IPS DF 6.9 (cell line): ENCODE measurements around the gene IGFBPL1.

Experiments
- DNase-seq: peaks from one replicate; pipeline ENCODE4 v3.0.0-alpha.2; 2013; ENCODE audit warnings: low read depth, low spot score
- H3K27ac ChIP-seq: one replicate; pipeline ENCODE4 v1.5.1; 2013; ENCODE audit warnings: low read length, control low read depth
- H3K27me3 ChIP-seq: 2 replicates; pipeline ENCODE4 v1.6.1; 2013; ENCODE audit warnings: mild to moderate bottlenecking, low read length; ENCODE audit not compliant: control insufficient read depth, insufficient read depth
- H3K36me3 ChIP-seq: 2 replicates; pipeline ENCODE4 v1.6.1; 2013; ENCODE audit warnings: low read length; ENCODE audit not compliant: control insufficient read depth, insufficient read depth
- H3K4me1 ChIP-seq: 2 replicates; pipeline ENCODE4 v1.6.1; 2013; ENCODE audit warnings: low read length; ENCODE audit not compliant: control insufficient read depth, insufficient read depth
- H3K4me3 ChIP-seq: 2 replicates; pipeline ENCODE4 v1.5.1; 2013; ENCODE audit warnings: mild to moderate bottlenecking, low read length
- H3K9me3 ChIP-seq: 2 replicates; pipeline ENCODE4 v1.6.1; 2013; ENCODE audit warnings: low read length, inconsistent platforms; ENCODE audit not compliant: control insufficient read depth, insufficient read depth
- WGBS: extraction: QIAGEN DNeasy Blood & Tissue Kit; methylation state at CpG from one replicate; pipeline ENCODE4 v1.1.7; 2013; ENCODE audit warnings: mixed read lengths, missing lambda C conversion rate; ENCODE audit not compliant: insufficient read length, insufficient coverage; 5-methylcytosine and 5-hydroxymethylcytosine counted together

Gene IGFBPL1

GRCh38 chr9:38357350-38358114, 66.7 kb downstream of the IGFBPL1 start:
- no peak for DNase-seq

GRCh38 chr9:38356851-38357250, 67.4 kb downstream of the IGFBPL1 start:
- Histone ChIP-seq H3K4me1 (peaks cover 2% of the 10 kb centered on the region), H3K36me3 (no peaks in the 10 kb centered on the region), H3K4me3 (no peak overlapping the region), H3K27ac (no peak overlapping the region), H3K9me3 (no peaks in the 10 kb centered on the region), H3K27me3 (0 out of 2 replicates have a peak, but pooled peaks cover 2% of the 10 kb centered on the region)
- no CpG with 5 or more reads among the region's 5 CpGs for WGBS
- DNase-seq: no peak

More at GRCh38 chr9:38357350-38358114, 66.7 kb downstream of the IGFBPL1 start:
- WGBS: no CpG with 5 or more reads among the region's 5 CpGs
- 0 out of 2 replicates have a peak, but pooled peaks cover under 1% of the 10 kb centered on the region for H3K27me3 ChIP-seq
- H3K4me1 ChIP-seq: peaks cover under 1% of the 10 kb centered on the region
- no peaks in the 10 kb centered on the region for H3K9me3 ChIP-seq
- H3K4me3 ChIP-seq: no peak overlapping the region
- no peaks in the 10 kb centered on the region for H3K36me3 ChIP-seq
- H3K27ac ChIP-seq: no peak overlapping the region
